WTC11 (cell line): ENCODE data around the gene SLC5A5. TPM values are rescaled to one million over a fixed set of nuclear protein-coding genes. Genes with fewer than 3 reads are reported as not detected.

Experiments used
- EMX1 ChIP-seq: fragments of 250-450 bp; sonication (Bioruptor Pico); IDR thresholded peaks from 2 replicates; pipeline ENCODE4 v1.8.0; 2021; ENCODE audit warnings: mild to moderate bottlenecking
- ESRRA ChIP-seq: sonication (generic); formaldehyde crosslinking; IDR thresholded peaks from 2 replicates; pipeline ENCODE4 v1.8.1; 2022; ENCODE audit warnings: mild to moderate bottlenecking, missing genetic modification reagents, borderline replicate concordance
- NFE2L1 ChIP-seq: sonication (generic); formaldehyde crosslinking; IDR thresholded peaks from 2 replicates; pipeline ENCODE4 v1.8.1; 2023; ENCODE audit warnings: missing genetic modification reagents
- PRRX2 ChIP-seq: fragments of 250-450 bp; sonication (Bioruptor Pico); IDR thresholded peaks from 2 replicates; pipeline ENCODE4 v1.8.0; 2021; ENCODE audit warnings: mild to moderate bottlenecking
- RELA ChIP-seq: sonication (generic); formaldehyde crosslinking; IDR thresholded peaks from 2 replicates; pipeline ENCODE4 v1.8.1; 2022; ENCODE audit warnings: missing genetic modification reagents, mild to moderate bottlenecking, borderline replicate concordance
- SMAD4 ChIP-seq: sonication (generic); formaldehyde crosslinking; IDR thresholded peaks from 2 replicates; pipeline ENCODE4 v1.8.0; 2022; ENCODE audit warnings: mild to moderate bottlenecking, missing genetic modification reagents
- TCF7 ChIP-seq: sonication (generic); formaldehyde crosslinking; IDR thresholded peaks from 2 replicates; pipeline ENCODE4 v1.8.0; 2022; ENCODE audit warnings: mild to moderate bottlenecking, low read depth, missing genetic modification reagents, moderate library complexity
- TP53 ChIP-seq: sonication (generic); formaldehyde crosslinking; IDR thresholded peaks from 2 replicates; pipeline ENCODE4 v1.8.1; 2023; ENCODE audit warnings: mild to moderate bottlenecking, missing genetic modification reagents
- ZNF232 ChIP-seq: sonication (generic); formaldehyde crosslinking; IDR thresholded peaks from 2 replicates; pipeline ENCODE4 v1.8.0; 2022; ENCODE audit warnings: mild to moderate bottlenecking, missing genetic modification reagents
- ZNF416 ChIP-seq: fragments of 250-450 bp; sonication (Bioruptor Pico); IDR thresholded peaks from 2 replicates; pipeline ENCODE4 v1.9.0; 2021; ENCODE audit warnings: mild to moderate bottlenecking, inconsistent platforms
- ZNF671 ChIP-seq: fragments of 250-450 bp; sonication (Bioruptor Pico); IDR thresholded peaks from 2 replicates; pipeline ENCODE4 v1.8.0; 2021; ENCODE audit warnings: mild to moderate bottlenecking
- total RNA-seq: library from RNA; stranded (reverse); gene quantifications from 3 replicates; pipeline ENCODE4 v1.2.3, GENCODE V29; 2021
- TF ChIP-seq, protein P1 (sequence below): sonication (generic); formaldehyde crosslinking; IDR thresholded peaks from 2 replicates; pipeline ENCODE4 v1.8.1; 2023; ENCODE audit warnings: mild to moderate bottlenecking, missing genetic modification reagents, borderline replicate concordance
- TF ChIP-seq, protein P2 (sequence below): fragments of 250-450 bp; sonication (Bioruptor Pico); IDR thresholded peaks from 2 replicates; pipeline ENCODE4 v2.1.2; 2022; ENCODE audit warnings: mild to moderate bottlenecking, moderate library complexity
- TF ChIP-seq, protein P3 (sequence below): sonication (generic); formaldehyde crosslinking; IDR thresholded peaks from 2 replicates; pipeline ENCODE4 v1.8.0; 2023; ENCODE audit warnings: missing genetic modification reagents
- TF ChIP-seq, protein P4 (sequence below): sonication (generic); formaldehyde crosslinking; IDR thresholded peaks from 2 replicates; pipeline ENCODE4 v1.8.1; 2023; ENCODE audit warnings: mild to moderate bottlenecking, missing genetic modification reagents
- TF ChIP-seq, protein P5 (sequence below): sonication (generic); formaldehyde crosslinking; IDR thresholded peaks from 2 replicates; pipeline ENCODE4 v1.8.0; 2022; ENCODE audit warnings: mild to moderate bottlenecking, missing genetic modification reagents
- TF ChIP-seq, protein P6 (sequence below): fragments of 200-600 bp; IDR thresholded peaks from 2 replicates; pipeline ENCODE4 v1.8.0; 2022; ENCODE audit warnings: antibody characterized with exemption
- TF ChIP-seq, protein P7 (sequence below): fragments of 250-450 bp; sonication (Bioruptor Pico); IDR thresholded peaks from 2 replicates; pipeline ENCODE4 v1.9.0; 2021; ENCODE audit warnings: mild to moderate bottlenecking
- TF ChIP-seq, protein P8 (sequence below): sonication (generic); formaldehyde crosslinking; IDR thresholded peaks from 2 replicates; pipeline ENCODE4 v1.8.0; 2023; ENCODE audit warnings: mild to moderate bottlenecking, missing genetic modification reagents
- TF ChIP-seq, protein P9 (sequence below): sonication (generic); formaldehyde crosslinking; IDR thresholded peaks from 2 replicates; pipeline ENCODE4 v1.8.1; 2022; ENCODE audit warnings: low read depth, mild to moderate bottlenecking, moderate library complexity, missing genetic modification reagents, borderline replicate concordance

The SLC5A5 gene
- total RNA-seq, 1 experiment from 2014 or later: 2.5 TPM

DNA sequence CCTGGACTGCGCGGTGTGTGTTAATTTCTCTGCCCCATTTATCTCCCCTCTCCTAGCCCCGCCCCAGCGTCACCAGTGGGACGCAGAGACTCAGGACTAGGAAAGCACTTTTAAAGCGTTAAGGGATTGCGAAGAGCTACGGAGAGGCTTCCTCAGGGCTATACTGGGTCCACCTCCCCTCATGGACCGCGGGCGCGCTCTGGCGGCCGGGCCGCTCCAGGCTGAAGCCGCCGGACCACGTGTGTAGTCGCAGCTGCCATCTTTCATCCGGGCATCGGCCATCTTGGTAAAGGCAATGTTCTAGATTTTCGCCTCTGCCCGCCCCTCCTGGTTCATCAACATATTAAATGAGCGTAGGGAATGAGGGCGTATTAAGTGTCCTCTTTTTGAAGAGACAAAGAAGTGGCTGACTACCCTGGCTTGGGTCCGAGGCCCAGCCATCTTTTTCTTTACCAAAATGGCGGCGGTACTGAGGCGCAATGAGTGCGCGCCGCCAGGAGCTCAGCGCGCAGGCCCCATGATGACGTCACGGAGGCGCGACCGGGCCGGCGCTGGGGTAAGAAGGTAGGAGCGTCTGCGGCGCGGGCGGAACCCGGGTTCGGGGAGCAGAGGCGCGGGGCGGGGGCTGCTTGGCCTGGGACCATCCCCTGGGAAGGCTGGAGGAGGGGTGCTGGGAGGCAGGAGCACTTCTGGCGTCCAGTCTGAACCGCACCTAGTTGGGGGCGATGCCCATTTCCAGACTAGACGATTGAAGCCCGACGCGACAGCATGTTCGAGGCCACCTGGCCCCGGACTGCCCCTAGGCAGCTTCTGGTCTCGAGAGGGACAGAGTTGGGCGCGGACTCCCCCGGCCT lies 61.0 kb downstream of the SLC5A5 start, which contains the start of gene CCDC124 (continued):
- TF ChIP-seq, protein P1, sequence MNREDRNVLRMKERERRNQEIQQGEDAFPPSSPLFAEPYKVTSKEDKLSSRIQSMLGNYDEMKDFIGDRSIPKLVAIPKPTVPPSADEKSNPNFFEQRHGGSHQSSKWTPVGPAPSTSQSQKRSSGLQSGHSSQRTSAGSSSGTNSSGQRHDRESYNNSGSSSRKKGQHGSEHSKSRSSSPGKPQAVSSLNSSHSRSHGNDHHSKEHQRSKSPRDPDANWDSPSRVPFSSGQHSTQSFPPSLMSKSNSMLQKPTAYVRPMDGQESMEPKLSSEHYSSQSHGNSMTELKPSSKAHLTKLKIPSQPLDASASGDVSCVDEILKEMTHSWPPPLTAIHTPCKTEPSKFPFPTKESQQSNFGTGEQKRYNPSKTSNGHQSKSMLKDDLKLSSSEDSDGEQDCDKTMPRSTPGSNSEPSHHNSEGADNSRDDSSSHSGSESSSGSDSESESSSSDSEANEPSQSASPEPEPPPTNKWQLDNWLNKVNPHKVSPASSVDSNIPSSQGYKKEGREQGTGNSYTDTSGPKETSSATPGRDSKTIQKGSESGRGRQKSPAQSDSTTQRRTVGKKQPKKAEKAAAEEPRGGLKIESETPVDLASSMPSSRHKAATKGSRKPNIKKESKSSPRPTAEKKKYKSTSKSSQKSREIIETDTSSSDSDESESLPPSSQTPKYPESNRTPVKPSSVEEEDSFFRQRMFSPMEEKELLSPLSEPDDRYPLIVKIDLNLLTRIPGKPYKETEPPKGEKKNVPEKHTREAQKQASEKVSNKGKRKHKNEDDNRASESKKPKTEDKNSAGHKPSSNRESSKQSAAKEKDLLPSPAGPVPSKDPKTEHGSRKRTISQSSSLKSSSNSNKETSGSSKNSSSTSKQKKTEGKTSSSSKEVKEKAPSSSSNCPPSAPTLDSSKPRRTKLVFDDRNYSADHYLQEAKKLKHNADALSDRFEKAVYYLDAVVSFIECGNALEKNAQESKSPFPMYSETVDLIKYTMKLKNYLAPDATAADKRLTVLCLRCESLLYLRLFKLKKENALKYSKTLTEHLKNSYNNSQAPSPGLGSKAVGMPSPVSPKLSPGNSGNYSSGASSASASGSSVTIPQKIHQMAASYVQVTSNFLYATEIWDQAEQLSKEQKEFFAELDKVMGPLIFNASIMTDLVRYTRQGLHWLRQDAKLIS (CRISPR knock-in tag): no peak
- TF ChIP-seq, protein P2, sequence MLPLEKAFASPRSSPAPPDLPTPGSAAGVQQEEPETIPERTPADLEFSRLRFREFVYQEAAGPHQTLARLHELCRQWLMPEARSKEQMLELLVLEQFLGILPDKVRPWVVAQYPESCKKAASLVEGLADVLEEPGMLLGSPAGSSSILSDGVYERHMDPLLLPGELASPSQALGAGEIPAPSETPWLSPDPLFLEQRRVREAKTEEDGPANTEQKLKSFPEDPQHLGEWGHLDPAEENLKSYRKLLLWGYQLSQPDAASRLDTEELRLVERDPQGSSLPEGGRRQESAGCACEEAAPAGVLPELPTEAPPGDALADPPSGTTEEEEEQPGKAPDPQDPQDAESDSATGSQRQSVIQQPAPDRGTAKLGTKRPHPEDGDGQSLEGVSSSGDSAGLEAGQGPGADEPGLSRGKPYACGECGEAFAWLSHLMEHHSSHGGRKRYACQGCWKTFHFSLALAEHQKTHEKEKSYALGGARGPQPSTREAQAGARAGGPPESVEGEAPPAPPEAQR (CRISPR knock-in tag): no peak
- TF ChIP-seq, protein P3, sequence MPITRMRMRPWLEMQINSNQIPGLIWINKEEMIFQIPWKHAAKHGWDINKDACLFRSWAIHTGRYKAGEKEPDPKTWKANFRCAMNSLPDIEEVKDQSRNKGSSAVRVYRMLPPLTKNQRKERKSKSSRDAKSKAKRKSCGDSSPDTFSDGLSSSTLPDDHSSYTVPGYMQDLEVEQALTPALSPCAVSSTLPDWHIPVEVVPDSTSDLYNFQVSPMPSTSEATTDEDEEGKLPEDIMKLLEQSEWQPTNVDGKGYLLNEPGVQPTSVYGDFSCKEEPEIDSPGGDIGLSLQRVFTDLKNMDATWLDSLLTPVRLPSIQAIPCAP (CRISPR knock-in tag): no peak
- TF ChIP-seq, protein P4, sequence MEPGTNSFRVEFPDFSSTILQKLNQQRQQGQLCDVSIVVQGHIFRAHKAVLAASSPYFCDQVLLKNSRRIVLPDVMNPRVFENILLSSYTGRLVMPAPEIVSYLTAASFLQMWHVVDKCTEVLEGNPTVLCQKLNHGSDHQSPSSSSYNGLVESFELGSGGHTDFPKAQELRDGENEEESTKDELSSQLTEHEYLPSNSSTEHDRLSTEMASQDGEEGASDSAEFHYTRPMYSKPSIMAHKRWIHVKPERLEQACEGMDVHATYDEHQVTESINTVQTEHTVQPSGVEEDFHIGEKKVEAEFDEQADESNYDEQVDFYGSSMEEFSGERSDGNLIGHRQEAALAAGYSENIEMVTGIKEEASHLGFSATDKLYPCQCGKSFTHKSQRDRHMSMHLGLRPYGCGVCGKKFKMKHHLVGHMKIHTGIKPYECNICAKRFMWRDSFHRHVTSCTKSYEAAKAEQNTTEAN (CRISPR knock-in tag): peak; percentile 35; the same call in 1 of the 2 replicates
- TF ChIP-seq EMX1 (CRISPR knock-in tag) (no peak), ZNF416 (no peak), ZNF232 (CRISPR knock-in tag) (no peak), RELA (CRISPR knock-in tag) (no peak), ZNF671 (CRISPR knock-in tag) (no peak), TCF7 (CRISPR knock-in tag) (no peak; the same call in 1 of the 2 replicates), NFE2L1 (CRISPR knock-in tag) (no peak), ESRRA (CRISPR knock-in tag) (no peak), SMAD4 (CRISPR knock-in tag) (no peak), TP53 (no peak), PRRX2 (CRISPR knock-in tag) (no peak)
- TF ChIP-seq, protein P5, sequence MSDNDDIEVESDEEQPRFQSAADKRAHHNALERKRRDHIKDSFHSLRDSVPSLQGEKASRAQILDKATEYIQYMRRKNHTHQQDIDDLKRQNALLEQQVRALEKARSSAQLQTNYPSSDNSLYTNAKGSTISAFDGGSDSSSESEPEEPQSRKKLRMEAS (CRISPR knock-in tag): peak; percentile 98
- TF ChIP-seq, protein P6, sequence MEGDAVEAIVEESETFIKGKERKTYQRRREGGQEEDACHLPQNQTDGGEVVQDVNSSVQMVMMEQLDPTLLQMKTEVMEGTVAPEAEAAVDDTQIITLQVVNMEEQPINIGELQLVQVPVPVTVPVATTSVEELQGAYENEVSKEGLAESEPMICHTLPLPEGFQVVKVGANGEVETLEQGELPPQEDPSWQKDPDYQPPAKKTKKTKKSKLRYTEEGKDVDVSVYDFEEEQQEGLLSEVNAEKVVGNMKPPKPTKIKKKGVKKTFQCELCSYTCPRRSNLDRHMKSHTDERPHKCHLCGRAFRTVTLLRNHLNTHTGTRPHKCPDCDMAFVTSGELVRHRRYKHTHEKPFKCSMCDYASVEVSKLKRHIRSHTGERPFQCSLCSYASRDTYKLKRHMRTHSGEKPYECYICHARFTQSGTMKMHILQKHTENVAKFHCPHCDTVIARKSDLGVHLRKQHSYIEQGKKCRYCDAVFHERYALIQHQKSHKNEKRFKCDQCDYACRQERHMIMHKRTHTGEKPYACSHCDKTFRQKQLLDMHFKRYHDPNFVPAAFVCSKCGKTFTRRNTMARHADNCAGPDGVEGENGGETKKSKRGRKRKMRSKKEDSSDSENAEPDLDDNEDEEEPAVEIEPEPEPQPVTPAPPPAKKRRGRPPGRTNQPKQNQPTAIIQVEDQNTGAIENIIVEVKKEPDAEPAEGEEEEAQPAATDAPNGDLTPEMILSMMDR: peak; percentile 54
- TF ChIP-seq, protein P7, sequence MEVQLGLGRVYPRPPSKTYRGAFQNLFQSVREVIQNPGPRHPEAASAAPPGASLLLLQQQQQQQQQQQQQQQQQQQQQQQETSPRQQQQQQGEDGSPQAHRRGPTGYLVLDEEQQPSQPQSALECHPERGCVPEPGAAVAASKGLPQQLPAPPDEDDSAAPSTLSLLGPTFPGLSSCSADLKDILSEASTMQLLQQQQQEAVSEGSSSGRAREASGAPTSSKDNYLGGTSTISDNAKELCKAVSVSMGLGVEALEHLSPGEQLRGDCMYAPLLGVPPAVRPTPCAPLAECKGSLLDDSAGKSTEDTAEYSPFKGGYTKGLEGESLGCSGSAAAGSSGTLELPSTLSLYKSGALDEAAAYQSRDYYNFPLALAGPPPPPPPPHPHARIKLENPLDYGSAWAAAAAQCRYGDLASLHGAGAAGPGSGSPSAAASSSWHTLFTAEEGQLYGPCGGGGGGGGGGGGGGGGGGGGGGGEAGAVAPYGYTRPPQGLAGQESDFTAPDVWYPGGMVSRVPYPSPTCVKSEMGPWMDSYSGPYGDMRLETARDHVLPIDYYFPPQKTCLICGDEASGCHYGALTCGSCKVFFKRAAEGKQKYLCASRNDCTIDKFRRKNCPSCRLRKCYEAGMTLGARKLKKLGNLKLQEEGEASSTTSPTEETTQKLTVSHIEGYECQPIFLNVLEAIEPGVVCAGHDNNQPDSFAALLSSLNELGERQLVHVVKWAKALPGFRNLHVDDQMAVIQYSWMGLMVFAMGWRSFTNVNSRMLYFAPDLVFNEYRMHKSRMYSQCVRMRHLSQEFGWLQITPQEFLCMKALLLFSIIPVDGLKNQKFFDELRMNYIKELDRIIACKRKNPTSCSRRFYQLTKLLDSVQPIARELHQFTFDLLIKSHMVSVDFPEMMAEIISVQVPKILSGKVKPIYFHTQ (CRISPR knock-in tag): no peak
- TF ChIP-seq, protein P8, sequence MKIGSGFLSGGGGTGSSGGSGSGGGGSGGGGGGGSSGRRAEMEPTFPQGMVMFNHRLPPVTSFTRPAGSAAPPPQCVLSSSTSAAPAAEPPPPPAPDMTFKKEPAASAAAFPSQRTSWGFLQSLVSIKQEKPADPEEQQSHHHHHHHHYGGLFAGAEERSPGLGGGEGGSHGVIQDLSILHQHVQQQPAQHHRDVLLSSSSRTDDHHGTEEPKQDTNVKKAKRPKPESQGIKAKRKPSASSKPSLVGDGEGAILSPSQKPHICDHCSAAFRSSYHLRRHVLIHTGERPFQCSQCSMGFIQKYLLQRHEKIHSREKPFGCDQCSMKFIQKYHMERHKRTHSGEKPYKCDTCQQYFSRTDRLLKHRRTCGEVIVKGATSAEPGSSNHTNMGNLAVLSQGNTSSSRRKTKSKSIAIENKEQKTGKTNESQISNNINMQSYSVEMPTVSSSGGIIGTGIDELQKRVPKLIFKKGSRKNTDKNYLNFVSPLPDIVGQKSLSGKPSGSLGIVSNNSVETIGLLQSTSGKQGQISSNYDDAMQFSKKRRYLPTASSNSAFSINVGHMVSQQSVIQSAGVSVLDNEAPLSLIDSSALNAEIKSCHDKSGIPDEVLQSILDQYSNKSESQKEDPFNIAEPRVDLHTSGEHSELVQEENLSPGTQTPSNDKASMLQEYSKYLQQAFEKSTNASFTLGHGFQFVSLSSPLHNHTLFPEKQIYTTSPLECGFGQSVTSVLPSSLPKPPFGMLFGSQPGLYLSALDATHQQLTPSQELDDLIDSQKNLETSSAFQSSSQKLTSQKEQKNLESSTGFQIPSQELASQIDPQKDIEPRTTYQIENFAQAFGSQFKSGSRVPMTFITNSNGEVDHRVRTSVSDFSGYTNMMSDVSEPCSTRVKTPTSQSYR (CRISPR knock-in tag): no peak
- TF ChIP-seq, protein P9, sequence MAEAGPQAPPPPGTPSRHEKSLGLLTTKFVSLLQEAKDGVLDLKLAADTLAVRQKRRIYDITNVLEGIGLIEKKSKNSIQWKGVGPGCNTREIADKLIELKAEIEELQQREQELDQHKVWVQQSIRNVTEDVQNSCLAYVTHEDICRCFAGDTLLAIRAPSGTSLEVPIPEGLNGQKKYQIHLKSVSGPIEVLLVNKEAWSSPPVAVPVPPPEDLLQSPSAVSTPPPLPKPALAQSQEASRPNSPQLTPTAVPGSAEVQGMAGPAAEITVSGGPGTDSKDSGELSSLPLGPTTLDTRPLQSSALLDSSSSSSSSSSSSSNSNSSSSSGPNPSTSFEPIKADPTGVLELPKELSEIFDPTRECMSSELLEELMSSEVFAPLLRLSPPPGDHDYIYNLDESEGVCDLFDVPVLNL (CRISPR knock-in tag): no peak
